ENCODE measurements around the gene MAGI2. TPM values are rescaled to one million over a fixed set of nuclear protein-coding genes. Genes with fewer than 3 reads are reported as not detected.

MAGI2 gene
- polyA plus RNA-seq, 3 donors: 0.03 to 0.11 TPM; not detected in 1

DNA sequence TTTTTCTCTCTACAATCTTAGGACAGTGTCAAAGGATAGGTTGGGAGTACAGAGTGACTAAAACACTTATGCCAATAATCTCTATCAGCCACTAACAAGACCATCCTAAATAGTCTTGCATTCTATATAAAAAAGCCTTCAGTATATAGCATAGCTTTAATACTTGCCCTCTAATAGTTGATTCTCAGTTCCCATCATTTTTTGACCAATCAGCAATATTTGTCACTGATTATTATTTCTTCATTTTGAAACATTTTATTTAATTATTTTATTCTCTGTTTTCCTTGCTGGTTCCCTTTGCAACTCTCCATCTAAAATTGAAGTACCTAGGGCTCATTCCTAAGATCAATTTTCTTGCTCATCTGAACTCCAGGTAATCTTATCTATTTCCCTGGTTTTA, 470.0 kb downstream of the MAGI2 start:
- Histone ChIP-seq H4K20me1 (ENCODE audit: insufficient read depth, low read length) (no peaks in the 10 kb centered on the region), H3K9me3 (replicated peaks in 1 of 2; ENCODE audit: control insufficient read depth in 1 of 2, insufficient read depth in 1 of 2, low read length in 2 of 2) (peaks cover 2 to 3% of the 10 kb centered on the region in 2 donors), H3K27me3 (ENCODE audit: control insufficient read depth in 2 of 2, insufficient read depth in 2 of 2, low read length in 2 of 2) (no peaks in the 10 kb centered on the region), H3K36me3 (replicated peaks in 1 of 2; ENCODE audit: control insufficient read depth in 1 of 2, insufficient read depth in 2 of 2, low read length in 2 of 2) (no peaks in the 10 kb centered on the region), H2AFZ (ENCODE audit: insufficient read depth, low read depth, low read length, poor library complexity, severe bottlenecking) (no peak overlapping the region), H3K9ac (ENCODE audit: insufficient read depth, low read length, poor library complexity, severe bottlenecking) (no peak overlapping the region), H3K79me2 (ENCODE audit: insufficient read depth, low read length) (no peaks in the 10 kb centered on the region), H3K4me3 (replicated peaks in 1 of 3; ENCODE audit: low read depth in 2 of 3, low read length in 3 of 3) (no peak overlapping the region), H3K4me2 (replicated peaks; ENCODE audit: extremely low read depth, low read length, poor library complexity, severe bottlenecking) (no peak overlapping the region), H3K27ac (ENCODE audit: low read depth in 1 of 2, low read length in 2 of 2) (no peak overlapping the region), H3K4me1 (ENCODE audit: control insufficient read depth in 1 of 2, insufficient read depth in 2 of 2, low read length in 2 of 2) (no peaks in the 10 kb centered on the region)
- Mint-ChIP-seq H3K27ac (no peak overlapping the region), H3K36me3 (no peaks in the 10 kb centered on the region), H3K4me1 (no peaks in the 10 kb centered on the region), H3K4me3 (no peak overlapping the region), H3K9me3 (peaks cover 0 to 5% (median 3%) of the 10 kb centered on the region in 7 donors), H3K27me3 (ENCODE audit: low read depth in 3 of 3) (peaks cover 0 to 4% (median 0%) of the 10 kb centered on the region in 3 donors)
- DNase-seq: no peak
- TF ChIP-seq, protein P1, sequence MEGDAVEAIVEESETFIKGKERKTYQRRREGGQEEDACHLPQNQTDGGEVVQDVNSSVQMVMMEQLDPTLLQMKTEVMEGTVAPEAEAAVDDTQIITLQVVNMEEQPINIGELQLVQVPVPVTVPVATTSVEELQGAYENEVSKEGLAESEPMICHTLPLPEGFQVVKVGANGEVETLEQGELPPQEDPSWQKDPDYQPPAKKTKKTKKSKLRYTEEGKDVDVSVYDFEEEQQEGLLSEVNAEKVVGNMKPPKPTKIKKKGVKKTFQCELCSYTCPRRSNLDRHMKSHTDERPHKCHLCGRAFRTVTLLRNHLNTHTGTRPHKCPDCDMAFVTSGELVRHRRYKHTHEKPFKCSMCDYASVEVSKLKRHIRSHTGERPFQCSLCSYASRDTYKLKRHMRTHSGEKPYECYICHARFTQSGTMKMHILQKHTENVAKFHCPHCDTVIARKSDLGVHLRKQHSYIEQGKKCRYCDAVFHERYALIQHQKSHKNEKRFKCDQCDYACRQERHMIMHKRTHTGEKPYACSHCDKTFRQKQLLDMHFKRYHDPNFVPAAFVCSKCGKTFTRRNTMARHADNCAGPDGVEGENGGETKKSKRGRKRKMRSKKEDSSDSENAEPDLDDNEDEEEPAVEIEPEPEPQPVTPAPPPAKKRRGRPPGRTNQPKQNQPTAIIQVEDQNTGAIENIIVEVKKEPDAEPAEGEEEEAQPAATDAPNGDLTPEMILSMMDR (IDR thresholded peaks at IDR 0.05): no peak
- intact Hi-C loops (cut with micrococcal nuclease): no loop called here

DNA sequence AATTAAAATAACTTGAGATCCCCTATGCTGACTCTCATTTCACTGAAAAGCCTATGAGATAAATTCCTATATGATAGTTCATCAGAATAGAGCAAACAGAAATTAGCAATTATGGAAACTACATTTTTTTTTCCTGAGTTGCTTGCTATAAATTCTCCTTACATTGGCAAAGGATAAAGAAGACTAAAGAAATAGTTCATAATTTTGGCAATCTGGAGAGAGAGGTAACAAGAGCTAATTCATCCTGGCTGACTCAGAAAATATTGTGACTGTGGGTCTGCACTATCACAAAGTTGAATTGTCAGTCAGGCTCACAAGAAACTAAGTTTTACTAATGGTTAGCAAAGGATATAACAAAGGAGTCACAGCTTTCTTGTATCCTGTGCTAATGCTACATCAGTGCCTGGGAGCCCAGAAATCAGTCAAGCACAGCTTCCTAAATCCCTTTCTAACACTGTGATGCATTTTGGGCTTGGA, 483.0 kb downstream of the MAGI2 start:
- H3K4me1 ChIP-seq (ENCODE audit: control insufficient read depth in 1 of 2, insufficient read depth in 2 of 2, low read length in 2 of 2): no peaks in the 10 kb centered on the region
- Mint-ChIP-seq H3K27ac (no peak overlapping the region), H3K4me1 (no peaks in the 10 kb centered on the region), H3K9me3 (peaks cover 0 to 5% (median 2%) of the 10 kb centered on the region in 7 donors), H3K36me3 (no peaks in the 10 kb centered on the region), H3K4me3 (no peak overlapping the region), H3K27me3 (ENCODE audit: low read depth in 3 of 3) (peaks cover 0 to 2% (median 0%) of the 10 kb centered on the region in 3 donors)
- no peaks in the 10 kb centered on the region for H4K20me1 ChIP-seq (ENCODE audit: insufficient read depth, low read length)
- no peak overlapping the region for H2AFZ ChIP-seq (ENCODE audit: insufficient read depth, low read depth, low read length, poor library complexity, severe bottlenecking)
- no peak overlapping the region for H3K27ac ChIP-seq (ENCODE audit: low read depth in 1 of 2, low read length in 2 of 2)
- no peaks in the 10 kb centered on the region for H3K79me2 ChIP-seq (ENCODE audit: insufficient read depth, low read length)
- H3K4me3 ChIP-seq (replicated peaks in 1 of 3; ENCODE audit: low read depth in 2 of 3, low read length in 3 of 3): no peak overlapping the region
- H3K27me3 ChIP-seq (ENCODE audit: control insufficient read depth in 2 of 2, insufficient read depth in 2 of 2, low read length in 2 of 2): no peaks in the 10 kb centered on the region
- no peak for DNase-seq
- intact Hi-C loops (cut with micrococcal nuclease): no loop called here
- H3K9me3 ChIP-seq (replicated peaks in 1 of 2; ENCODE audit: control insufficient read depth in 1 of 2, insufficient read depth in 1 of 2, low read length in 2 of 2): no peaks in the 10 kb centered on the region
- no peaks in the 10 kb centered on the region for H3K36me3 ChIP-seq (replicated peaks in 1 of 2; ENCODE audit: control insufficient read depth in 1 of 2, insufficient read depth in 2 of 2, low read length in 2 of 2)
- H3K9ac ChIP-seq (ENCODE audit: insufficient read depth, low read length, poor library complexity, severe bottlenecking): no peak overlapping the region
- TF ChIP-seq, protein P1 (IDR thresholded peaks at IDR 0.05): no peak
- no peak overlapping the region for H3K4me2 ChIP-seq (replicated peaks; ENCODE audit: extremely low read depth, low read length, poor library complexity, severe bottlenecking)

Data from CD14-positive monocyte (primary cell).